ENCODE data around the gene SMAD5.

GRCh38 chr5:136084698-136085097 is 47.9 kb upstream of the SMAD5 start:
- TF ChIP-seq POLR2A (IDR thresholded peaks at IDR 0.05; ENCODE audit: control extremely low read depth in 1 of 2, low read depth in 2 of 2, low read length in 2 of 2) (no peak), POLR2AphosphoS5 (IDR thresholded peaks at IDR 0.05; ENCODE audit: low read depth, low read length) (no peak), FOSL1 (IDR thresholded peaks at IDR 0.05; ENCODE audit: insufficient read depth, low read depth, low read length) (no peak), CTCF (IDR thresholded peaks at IDR 0.05; ENCODE audit: control extremely low read depth in 1 of 3, insufficient read depth in 1 of 3, low read depth in 1 of 3, low read length in 3 of 3) (no peak), EP300 (IDR thresholded peaks at IDR 0.05; ENCODE audit: borderline replicate concordance in 1 of 2, low read depth in 2 of 2, low read length in 2 of 2) (no peak), SP4 (IDR thresholded peaks at IDR 0.05; ENCODE audit: low read length) (no peak), MAX (IDR thresholded peaks at IDR 0.05) (no peak), JUN (IDR thresholded peaks at IDR 0.05; ENCODE audit: low read depth, low read length) (no peak), EGR1 (IDR thresholded peaks at IDR 0.05; ENCODE audit: borderline replicate concordance, low read depth, low read length) (no peak), RFX5 (IDR thresholded peaks at IDR 0.05; ENCODE audit: borderline replicate concordance, low read depth, low read length) (no peak)

Data from H1 (cell line).